GM23248 (cell line): ENCODE results near the gene XRCC4.

Experiments
- EZH2 ChIP-seq: fragments of 200-600 bp; sonication (generic); IDR thresholded peaks from 2 replicates; pipeline ENCODE4 v1.6.1; 2018; ENCODE audit warnings: antibody characterized with exemption, mild to moderate bottlenecking; ENCODE audit not compliant: insufficient read depth, poor library complexity, severe bottlenecking
- EZH2phosphoT487 ChIP-seq: fragments of 200-600 bp; sonication (generic); IDR thresholded peaks from 2 replicates; pipeline ENCODE4 v1.6.1; 2018; ENCODE audit warnings: antibody characterized with exemption, moderate library complexity, mild to moderate bottlenecking, low read depth; ENCODE audit not compliant: insufficient read depth

- TF ChIP-seq EZH2 (no peak), EZH2phosphoT487 (no peak)
Observed at GRCh38 chr5:83048277-83048676, 29.1 kb upstream of the XRCC4 start.
